Measurements from ENCODE around the gene TMEM120A. TPM values are rescaled to one million over a fixed set of nuclear protein-coding genes. Genes with fewer than 3 reads are reported as not detected.

The TMEM120A gene
- total and polyA plus RNA-seq, 9 donors: 11.1 to 62.6 (median 41.3) TPM

DNA sequence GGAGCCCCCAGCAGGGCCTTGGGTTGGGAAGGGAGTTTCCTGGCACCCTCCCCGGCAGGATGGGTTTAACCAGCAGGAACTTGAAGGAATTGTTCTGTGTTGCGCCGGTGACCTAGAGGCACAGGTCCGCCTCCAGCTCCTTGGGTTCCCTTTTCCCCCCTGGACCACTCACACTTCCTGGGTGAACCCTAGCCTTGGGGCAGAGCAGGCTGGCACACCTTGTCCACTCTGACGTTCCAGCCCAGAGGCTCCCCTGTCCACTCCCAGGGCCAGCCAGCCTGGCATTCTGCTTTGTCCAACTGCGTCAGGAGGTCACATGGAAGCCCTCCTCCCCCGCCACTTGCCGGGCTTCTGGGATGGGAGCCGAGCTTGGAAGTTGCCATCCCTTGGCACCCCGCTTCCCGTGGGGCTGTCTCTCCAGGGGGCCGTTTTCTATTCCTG lies 25.8 kb downstream of the TMEM120A start:
- Histone ChIP-seq H3K4me3 (ENCODE audit: low read length) (no peak overlapping the region), H3K9me3 (replicated peaks; ENCODE audit: control insufficient read depth, low read depth, low read length) (no peaks in the 10 kb centered on the region), H3K27me3 (ENCODE audit: control insufficient read depth, insufficient read depth, low read length) (no peaks in the 10 kb centered on the region), H3K27ac (ENCODE audit: low read length) (no peak overlapping the region), H3K4me1 (ENCODE audit: control insufficient read depth, insufficient read depth, low read length) (peaks cover 67% of the 10 kb centered on the region), H3K36me3 (ENCODE audit: control insufficient read depth, insufficient read depth, low read length) (peaks cover 16% of the 10 kb centered on the region)
- no peak for DNase-seq
- WGBS (ENCODE audit: insufficient coverage): 90% methylated on average over 12 of the region's 12 CpGs

DNA sequence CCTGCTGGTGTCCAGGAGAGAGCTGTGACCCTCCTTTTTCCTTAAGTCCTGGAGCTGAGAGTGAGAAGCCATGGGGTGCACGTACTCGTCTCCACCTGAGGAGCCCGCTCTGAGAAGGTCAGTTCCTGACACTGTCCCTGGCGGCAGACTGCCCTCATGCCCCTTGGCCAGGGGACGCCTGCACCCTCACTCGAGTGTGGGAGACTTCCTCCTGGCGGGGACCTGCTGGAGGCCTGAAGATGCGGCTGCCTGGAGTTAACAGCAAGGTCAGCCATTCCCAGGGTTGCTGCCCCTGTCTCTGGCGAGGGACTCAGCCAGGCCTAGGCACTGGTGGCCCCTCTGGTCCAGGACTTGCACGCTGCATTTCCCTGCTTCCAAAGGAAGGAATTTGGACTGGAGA lies 26.4 kb downstream of the TMEM120A start:
- Histone ChIP-seq H3K27me3 (ENCODE audit: control insufficient read depth, insufficient read depth, low read length) (no peaks in the 10 kb centered on the region), H3K27ac (ENCODE audit: low read length) (peak overlapping the region; percentile 95), H3K36me3 (ENCODE audit: control insufficient read depth, insufficient read depth, low read length) (peaks cover 16% of the 10 kb centered on the region), H3K4me3 (ENCODE audit: low read length) (no peak overlapping the region), H3K9me3 (replicated peaks; ENCODE audit: control insufficient read depth, low read depth, low read length) (no peaks in the 10 kb centered on the region), H3K4me1 (ENCODE audit: control insufficient read depth, insufficient read depth, low read length) (peaks cover 73% of the 10 kb centered on the region)
- WGBS (ENCODE audit: insufficient coverage): 81% methylated on average over 5 of the region's 10 CpGs
- no peak for DNase-seq

DNA sequence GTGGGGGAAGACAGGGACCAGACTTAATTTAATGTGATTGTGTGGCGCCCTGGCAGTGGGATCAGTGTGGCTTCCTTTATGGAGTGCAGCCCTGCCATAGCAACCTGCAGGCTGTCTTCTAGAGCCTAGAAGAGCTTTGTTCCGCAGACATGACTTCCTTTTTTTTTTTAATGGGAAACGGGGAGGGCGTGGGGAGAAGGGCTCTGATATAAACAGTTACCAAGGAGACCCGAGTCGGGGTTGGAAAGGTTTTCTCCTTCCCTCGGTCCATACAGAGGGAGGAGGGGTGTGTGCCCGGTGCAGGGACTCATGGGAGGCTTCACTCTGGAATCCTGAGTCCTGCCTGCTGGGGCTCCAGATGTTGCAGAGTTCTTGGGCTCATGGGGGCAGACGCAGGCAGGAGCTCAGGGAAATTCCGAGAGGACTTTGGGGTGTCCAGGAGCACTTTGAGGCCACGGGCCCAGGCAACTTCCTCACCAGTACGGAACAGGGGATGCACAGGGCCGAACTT lies 26.9 kb downstream of the TMEM120A start:
- 24% methylated on average over 8 of the region's 13 CpGs for WGBS (ENCODE audit: insufficient coverage)
- no peaks in the 10 kb centered on the region for H3K9me3 ChIP-seq (replicated peaks; ENCODE audit: control insufficient read depth, low read depth, low read length)
- peak; percentile 87 for DNase-seq
- no peaks in the 10 kb centered on the region for H3K27me3 ChIP-seq (ENCODE audit: control insufficient read depth, insufficient read depth, low read length)
- peak overlapping the region; percentile 95 for H3K27ac ChIP-seq (ENCODE audit: low read length)
- H3K4me3 ChIP-seq (ENCODE audit: low read length): no peak overlapping the region
- H3K36me3 ChIP-seq (ENCODE audit: control insufficient read depth, insufficient read depth, low read length): peaks cover 16% of the 10 kb centered on the region
- H3K4me1 ChIP-seq (ENCODE audit: control insufficient read depth, insufficient read depth, low read length): peaks cover 77% of the 10 kb centered on the region

DNA sequence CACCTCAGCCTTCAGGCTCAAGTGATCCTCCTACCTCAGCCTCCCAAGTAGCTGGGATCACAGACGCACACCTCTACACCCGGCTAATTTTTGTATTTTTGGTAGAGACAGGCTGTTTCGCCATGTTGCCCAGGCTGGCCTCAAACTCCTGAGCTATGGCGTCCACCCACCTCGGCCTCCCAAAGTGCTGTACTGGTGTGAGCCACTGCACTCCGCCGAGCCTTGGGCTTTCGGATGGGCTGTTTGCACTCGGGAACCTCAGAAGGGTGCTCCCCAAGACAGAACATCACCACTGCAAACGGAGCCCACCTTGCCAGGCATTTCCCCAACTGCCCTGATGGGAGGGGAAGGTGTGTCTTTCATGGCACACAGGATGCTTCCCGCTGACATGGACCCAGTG lies 27.3 kb downstream of the TMEM120A start:
- no peak for DNase-seq
- H3K4me3 ChIP-seq (ENCODE audit: low read length): no peak overlapping the region
- H3K27me3 ChIP-seq (ENCODE audit: control insufficient read depth, insufficient read depth, low read length): no peaks in the 10 kb centered on the region
- H3K4me1 ChIP-seq (ENCODE audit: control insufficient read depth, insufficient read depth, low read length): peaks cover 76% of the 10 kb centered on the region
- H3K27ac ChIP-seq (ENCODE audit: low read length): peak overlapping the region; percentile 95
- peaks cover 11% of the 10 kb centered on the region for H3K36me3 ChIP-seq (ENCODE audit: control insufficient read depth, insufficient read depth, low read length)
- no peaks in the 10 kb centered on the region for H3K9me3 ChIP-seq (replicated peaks; ENCODE audit: control insufficient read depth, low read depth, low read length)
- 86% methylated on average over 3 of the region's 11 CpGs for WGBS (ENCODE audit: insufficient coverage)

DNA sequence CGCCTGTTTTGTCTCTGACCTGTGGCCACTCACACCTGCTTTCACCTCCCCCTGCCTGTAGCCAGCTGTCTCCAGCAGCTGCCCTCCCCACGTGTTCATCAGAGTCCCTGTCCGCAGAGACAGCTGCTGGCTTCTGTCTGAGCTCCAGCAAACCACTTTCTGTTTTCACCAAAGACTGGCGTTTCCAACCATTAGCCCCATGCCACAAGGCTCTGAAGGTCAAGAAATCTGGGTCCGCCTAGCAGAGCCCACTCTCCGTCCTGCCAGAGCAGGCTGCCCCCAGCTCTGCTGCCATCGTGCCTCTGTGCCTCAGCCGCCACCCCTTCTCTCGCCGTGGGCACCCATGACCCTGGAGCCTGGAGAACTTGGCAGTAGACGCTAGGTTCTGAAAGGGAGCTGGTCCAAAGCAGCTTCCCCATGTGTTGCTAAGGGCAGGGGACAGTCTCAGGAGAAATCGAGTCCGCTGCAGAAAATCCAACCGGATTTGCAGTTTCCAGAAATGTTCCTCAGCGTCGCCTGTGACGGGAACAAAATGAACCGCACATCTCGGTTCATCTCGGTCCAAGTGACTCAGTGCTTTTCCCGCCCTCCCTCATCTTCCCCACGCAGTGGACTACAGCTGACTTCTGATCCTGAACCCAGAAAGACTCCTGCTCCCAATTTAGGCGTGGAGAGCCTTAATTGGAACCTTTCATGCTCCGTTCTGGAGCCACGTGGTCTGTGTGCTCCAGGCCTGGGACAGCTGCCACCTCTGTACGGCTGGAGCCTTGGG lies 28.0 kb downstream of the TMEM120A start:
- Histone ChIP-seq H3K4me1 (ENCODE audit: control insufficient read depth, insufficient read depth, low read length) (peaks cover 70% of the 10 kb centered on the region), H3K36me3 (ENCODE audit: control insufficient read depth, insufficient read depth, low read length) (peaks cover 11% of the 10 kb centered on the region)

DNA sequence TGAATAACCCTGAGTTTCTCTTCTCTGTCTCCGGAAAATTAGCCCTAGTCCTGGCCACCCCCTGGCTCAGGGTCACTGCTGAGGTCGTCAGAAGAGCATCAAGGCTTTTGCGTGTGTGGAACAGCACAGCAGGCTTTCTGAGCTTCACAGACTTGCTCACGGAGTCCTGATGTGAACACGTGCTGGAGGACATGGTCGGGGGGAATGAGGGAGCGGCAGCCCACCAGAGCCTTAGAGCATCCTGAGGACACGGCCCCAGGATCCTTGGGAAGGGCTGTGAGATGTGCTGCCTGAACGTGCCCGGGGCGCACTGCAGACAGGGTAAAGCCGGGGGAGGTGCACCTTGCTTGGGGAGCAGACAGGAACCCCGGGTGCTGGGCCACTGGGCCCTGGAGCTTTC lies 28.8 kb downstream of the TMEM120A start:
- no peak for DNase-seq
- Histone ChIP-seq H3K4me1 (ENCODE audit: control insufficient read depth, insufficient read depth, low read length) (peaks cover 68% of the 10 kb centered on the region), H3K9me3 (replicated peaks; ENCODE audit: control insufficient read depth, low read depth, low read length) (no peaks in the 10 kb centered on the region), H3K27me3 (ENCODE audit: control insufficient read depth, insufficient read depth, low read length) (no peaks in the 10 kb centered on the region), H3K36me3 (ENCODE audit: control insufficient read depth, insufficient read depth, low read length) (peaks cover 11% of the 10 kb centered on the region), H3K4me3 (ENCODE audit: low read length) (no peak overlapping the region), H3K27ac (ENCODE audit: low read length) (peak overlapping the region; percentile 95)
- whole genome bisulfite sequencing (ENCODE audit: insufficient coverage): 65% methylated on average over 13 of the region's 13 CpGs

More for the DNA sequence above, 28.0 kb downstream of the TMEM120A start:
- H3K9me3 ChIP-seq (replicated peaks; ENCODE audit: control insufficient read depth, low read depth, low read length): no peaks in the 10 kb centered on the region
- DNase-seq: peak; percentile 93
- peak overlapping the region; percentile 24 for H3K4me3 ChIP-seq (ENCODE audit: low read length)
- H3K27ac ChIP-seq (ENCODE audit: low read length): peak overlapping the region; percentile 95
- H3K27me3 ChIP-seq (ENCODE audit: control insufficient read depth, insufficient read depth, low read length): no peaks in the 10 kb centered on the region
- WGBS (ENCODE audit: insufficient coverage): 27% methylated on average over 20 of the region's 26 CpGs

DNA sequence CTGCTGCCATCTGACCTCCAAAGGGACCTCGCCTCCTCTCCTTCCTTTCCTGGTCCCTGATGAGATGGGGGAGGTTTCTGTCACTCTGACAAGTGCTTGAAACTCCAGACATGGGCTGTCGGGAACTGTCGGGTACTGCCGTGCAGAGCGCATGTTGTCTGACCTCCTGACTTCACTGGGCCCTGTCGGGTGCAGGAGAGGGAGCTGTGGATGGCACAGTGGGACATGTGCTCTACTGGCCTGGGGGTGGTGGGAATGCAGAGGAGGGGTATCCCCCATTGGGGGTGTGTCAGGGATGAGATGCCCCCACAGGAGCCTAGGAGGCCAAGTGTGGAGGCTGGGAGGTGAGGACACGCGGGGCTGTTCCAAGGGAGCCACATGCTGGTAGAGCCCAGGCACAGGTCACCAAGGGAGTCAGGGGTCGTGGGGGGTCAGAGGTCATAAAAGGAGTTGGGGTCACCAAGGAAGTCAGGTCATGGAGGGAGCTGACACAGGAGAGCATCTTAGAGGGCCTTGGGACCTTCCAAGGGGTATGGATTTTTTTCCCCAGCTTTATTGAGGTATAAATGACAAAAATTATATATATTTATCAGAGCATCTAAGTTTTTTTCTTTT lies 30.9 kb downstream of the TMEM120A start:
- WGBS (ENCODE audit: insufficient coverage): 65% methylated on average over 8 of the region's 9 CpGs
- H3K4me1 ChIP-seq (ENCODE audit: control insufficient read depth, insufficient read depth, low read length): peaks cover 52% of the 10 kb centered on the region
- H3K27me3 ChIP-seq (ENCODE audit: control insufficient read depth, insufficient read depth, low read length): no peaks in the 10 kb centered on the region
- no peaks in the 10 kb centered on the region for H3K9me3 ChIP-seq (replicated peaks; ENCODE audit: control insufficient read depth, low read depth, low read length)
- no peak overlapping the region for H3K4me3 ChIP-seq (ENCODE audit: low read length)
- H3K27ac ChIP-seq (ENCODE audit: low read length): peak overlapping the region; percentile 84
- H3K36me3 ChIP-seq (ENCODE audit: control insufficient read depth, insufficient read depth, low read length): peaks cover 14% of the 10 kb centered on the region
- peak; percentile 46 for DNase-seq

DNA sequence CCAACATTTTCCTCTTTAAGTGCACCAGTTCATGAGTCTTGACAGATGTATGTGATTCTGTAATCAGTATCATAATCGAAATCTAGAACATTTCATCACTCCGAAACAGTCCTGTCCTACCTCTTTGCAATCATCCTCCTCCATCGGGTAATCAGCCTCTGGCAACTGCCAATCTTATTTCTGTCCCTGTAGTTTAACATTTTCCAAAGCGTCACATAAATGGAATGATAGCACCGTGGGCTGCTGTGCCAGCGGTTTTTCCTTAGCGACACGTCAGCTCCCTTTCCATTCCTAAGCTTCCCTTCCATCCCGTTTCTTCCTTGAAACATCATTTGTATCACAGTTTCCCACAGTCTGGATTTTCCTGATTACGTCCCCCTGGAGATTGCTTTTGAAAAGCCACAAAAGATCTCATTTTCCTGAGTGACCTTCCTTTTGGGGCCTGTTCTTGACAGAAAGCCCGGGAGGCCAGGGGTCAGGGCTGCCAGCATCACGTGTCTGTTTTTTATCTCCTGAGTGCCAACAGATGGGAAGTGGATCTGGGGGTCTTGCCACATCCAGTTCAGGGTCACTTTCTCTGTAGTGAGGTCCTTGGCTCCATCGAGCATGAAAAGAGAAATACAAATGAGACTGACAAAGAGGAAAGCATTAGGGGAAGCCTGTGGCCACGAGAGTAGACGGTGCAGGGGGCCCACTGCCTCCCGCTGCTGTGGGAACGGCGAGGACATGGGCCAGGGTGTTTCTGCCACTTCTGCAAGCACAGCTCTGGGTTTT lies 31.6 kb downstream of the TMEM120A start:
- H3K36me3 ChIP-seq (ENCODE audit: control insufficient read depth, insufficient read depth, low read length): peaks cover 15% of the 10 kb centered on the region
- H3K9me3 ChIP-seq (replicated peaks; ENCODE audit: control insufficient read depth, low read depth, low read length): no peaks in the 10 kb centered on the region
- H3K4me3 ChIP-seq (ENCODE audit: low read length): no peak overlapping the region

DNA sequence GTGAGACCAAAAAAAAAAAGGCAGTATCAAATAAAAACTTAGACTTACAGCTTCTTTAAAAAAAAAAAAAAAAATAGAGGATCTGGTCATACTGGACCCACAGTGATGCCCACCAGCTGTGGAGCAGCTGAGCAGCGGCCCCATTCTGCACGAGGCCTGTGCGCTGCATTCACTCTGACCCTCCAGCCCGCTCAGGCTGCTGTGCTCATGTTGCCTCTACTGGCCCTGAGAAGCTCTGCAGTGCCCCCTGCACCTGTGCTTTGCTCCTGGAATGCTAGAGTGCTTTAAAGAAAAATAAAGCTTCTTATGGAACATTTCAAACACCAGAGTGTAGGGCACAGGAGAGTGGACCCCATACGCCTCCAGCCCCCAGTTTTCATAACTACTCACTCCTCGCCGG lies 33.2 kb downstream of the TMEM120A start:
- no peak for DNase-seq
- no peak overlapping the region for H3K4me3 ChIP-seq (ENCODE audit: low read length)
- 83% methylated on average over 6 of the region's 7 CpGs for WGBS (ENCODE audit: insufficient coverage)
- peaks cover 27% of the 10 kb centered on the region for H3K36me3 ChIP-seq (ENCODE audit: control insufficient read depth, insufficient read depth, low read length)
- H3K9me3 ChIP-seq (replicated peaks; ENCODE audit: control insufficient read depth, low read depth, low read length): no peaks in the 10 kb centered on the region
- H3K4me1 ChIP-seq (ENCODE audit: control insufficient read depth, insufficient read depth, low read length): peaks cover 29% of the 10 kb centered on the region
- H3K27me3 ChIP-seq (ENCODE audit: control insufficient read depth, insufficient read depth, low read length): no peaks in the 10 kb centered on the region
- H3K27ac ChIP-seq (ENCODE audit: low read length): no peak overlapping the region

More for the DNA sequence above, 31.6 kb downstream of the TMEM120A start:
- Histone ChIP-seq H3K4me1 (ENCODE audit: control insufficient read depth, insufficient read depth, low read length) (peaks cover 45% of the 10 kb centered on the region), H3K27ac (ENCODE audit: low read length) (peak overlapping the region; percentile 84), H3K27me3 (ENCODE audit: control insufficient read depth, insufficient read depth, low read length) (no peaks in the 10 kb centered on the region)
- DNase-seq: peak; percentile 86
- WGBS (ENCODE audit: insufficient coverage): 29% methylated on average over 14 of the region's 18 CpGs

DNA sequence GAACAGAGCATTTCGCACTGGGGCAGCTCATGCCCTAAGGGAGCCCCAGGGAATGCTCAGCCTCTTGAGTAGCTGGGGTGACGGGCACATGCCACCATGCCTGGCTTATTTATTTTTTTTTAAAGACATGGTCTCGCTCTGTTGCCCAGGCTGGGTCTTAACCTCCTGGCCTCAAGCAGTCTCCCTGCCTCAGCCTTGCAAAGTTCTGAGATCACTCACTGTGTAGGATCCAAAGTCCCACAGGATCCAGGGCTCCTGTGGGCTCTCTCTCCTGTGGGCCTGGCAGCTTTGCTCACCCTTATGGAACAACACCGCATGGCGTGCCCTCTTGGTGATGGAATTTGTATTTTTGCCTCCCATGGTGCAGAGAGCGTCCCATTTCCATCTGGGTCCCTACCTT lies 34.0 kb downstream of the TMEM120A start:
- Histone ChIP-seq H3K27me3 (ENCODE audit: control insufficient read depth, insufficient read depth, low read length) (no peaks in the 10 kb centered on the region), H3K4me1 (ENCODE audit: control insufficient read depth, insufficient read depth, low read length) (peaks cover 20% of the 10 kb centered on the region), H3K27ac (ENCODE audit: low read length) (no peak overlapping the region), H3K9me3 (replicated peaks; ENCODE audit: control insufficient read depth, low read depth, low read length) (no peaks in the 10 kb centered on the region), H3K4me3 (ENCODE audit: low read length) (no peak overlapping the region), H3K36me3 (ENCODE audit: control insufficient read depth, insufficient read depth, low read length) (peaks cover 34% of the 10 kb centered on the region)
- DNase-seq: no peak
- WGBS (ENCODE audit: insufficient coverage): 94% methylated on average over 3 of the region's 6 CpGs

All from muscle of leg (tissue), 11 donors.